HL-60 (cell line): ENCODE data around the gene COMMD6.

Experiments
- DNase-seq, 2 experiments: peaks; one replicate each; pipeline ENCODE4 v3.0.0-alpha.2; 2010 to 2020; ENCODE audit warnings: low read depth in 1 of 2, low spot score in 1 of 2
- H3K27ac ChIP-seq: fragments of 250-450 bp; sonication (Bioruptor Pico); replicated peaks from 2 replicates; pipeline ENCODE4 v1.5.1; 2020; ENCODE audit warnings: mild to moderate bottlenecking, moderate library complexity
- H3K27me3 ChIP-seq: fragments of 250-450 bp; sonication (Bioruptor Pico); 2 replicates; pipeline ENCODE4 v1.5.1; 2021; ENCODE audit warnings: mild to moderate bottlenecking, moderate library complexity; ENCODE audit not compliant: insufficient read depth, poor library complexity, severe bottlenecking
- H3K4me3 ChIP-seq: replicated peaks from 2 replicates; pipeline ENCODE4 v1.5.1; 2011; ENCODE audit warnings: mild to moderate bottlenecking, control low read depth, low read length; ENCODE audit not compliant: insufficient read depth
- GABPA ChIP-seq: IDR thresholded peaks from 2 replicates; pipeline ENCODE4 v1.6.1; 2012; ENCODE audit warnings: low read depth
- POLR2AphosphoS5 ChIP-seq: IDR thresholded peaks from 2 replicates; pipeline ENCODE4 v1.6.1; 2012; ENCODE audit warnings: low read depth
- REST ChIP-seq: IDR thresholded peaks from 2 replicates; pipeline ENCODE4 v1.6.1; 2012; ENCODE audit warnings: low read depth; ENCODE audit not compliant: insufficient replicate concordance
- SPI1 ChIP-seq: IDR thresholded peaks from 2 replicates; pipeline ENCODE4 v1.6.1; 2012; ENCODE audit warnings: low read depth, mild to moderate bottlenecking, borderline replicate concordance
- TF ChIP-seq, protein P1 (sequence below): IDR thresholded peaks from one replicate; pipeline ENCODE4 v1.5.1; 2011; ENCODE audit warnings: low read length, control low read depth, inconsistent platforms; ENCODE audit not compliant: insufficient read depth

The COMMD6 gene

GRCh38 chr13:75511051-75511625, 26.5 kb downstream of the COMMD6 start:
- no peaks in the 10 kb centered on the region for H3K27me3 ChIP-seq
- H3K4me3 ChIP-seq, result no peak overlapping the region
- TF ChIP-seq SPI1, result no peak
- TF ChIP-seq, protein P1, sequence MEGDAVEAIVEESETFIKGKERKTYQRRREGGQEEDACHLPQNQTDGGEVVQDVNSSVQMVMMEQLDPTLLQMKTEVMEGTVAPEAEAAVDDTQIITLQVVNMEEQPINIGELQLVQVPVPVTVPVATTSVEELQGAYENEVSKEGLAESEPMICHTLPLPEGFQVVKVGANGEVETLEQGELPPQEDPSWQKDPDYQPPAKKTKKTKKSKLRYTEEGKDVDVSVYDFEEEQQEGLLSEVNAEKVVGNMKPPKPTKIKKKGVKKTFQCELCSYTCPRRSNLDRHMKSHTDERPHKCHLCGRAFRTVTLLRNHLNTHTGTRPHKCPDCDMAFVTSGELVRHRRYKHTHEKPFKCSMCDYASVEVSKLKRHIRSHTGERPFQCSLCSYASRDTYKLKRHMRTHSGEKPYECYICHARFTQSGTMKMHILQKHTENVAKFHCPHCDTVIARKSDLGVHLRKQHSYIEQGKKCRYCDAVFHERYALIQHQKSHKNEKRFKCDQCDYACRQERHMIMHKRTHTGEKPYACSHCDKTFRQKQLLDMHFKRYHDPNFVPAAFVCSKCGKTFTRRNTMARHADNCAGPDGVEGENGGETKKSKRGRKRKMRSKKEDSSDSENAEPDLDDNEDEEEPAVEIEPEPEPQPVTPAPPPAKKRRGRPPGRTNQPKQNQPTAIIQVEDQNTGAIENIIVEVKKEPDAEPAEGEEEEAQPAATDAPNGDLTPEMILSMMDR, result no peak
- TF ChIP-seq GABPA, result no peak
- TF ChIP-seq POLR2AphosphoS5, result no peak
- TF ChIP-seq REST, result no peak
- no peak for DNase-seq
- H3K27ac ChIP-seq, result no peak overlapping the region

DNA sequence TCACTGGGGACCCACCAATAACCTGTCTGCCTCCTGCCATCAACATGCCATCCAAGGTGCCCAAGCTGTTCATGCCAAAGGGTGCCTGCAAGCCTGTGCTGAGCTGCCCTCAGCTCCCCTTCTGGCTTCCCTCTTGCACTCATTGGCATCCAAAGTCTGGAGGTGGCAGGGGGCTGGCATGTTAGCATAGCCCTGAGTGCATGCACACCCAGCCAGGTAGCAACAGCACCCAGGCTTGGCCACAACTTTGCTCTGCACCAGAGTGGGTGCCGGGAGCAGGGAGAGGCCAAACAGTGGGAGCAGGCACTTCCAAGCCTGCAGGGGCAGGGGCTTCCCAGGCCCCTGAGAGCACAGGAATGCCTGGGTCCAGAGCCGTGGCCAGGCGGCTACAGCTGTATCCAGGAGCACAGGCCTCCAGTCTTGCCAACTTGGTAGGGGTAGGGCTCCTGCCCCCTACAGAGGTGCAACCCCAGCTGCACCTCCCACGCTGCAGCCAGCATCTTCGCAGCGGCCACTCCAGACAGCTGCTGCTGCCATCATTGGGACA, 29.6 kb downstream of the COMMD6 start:
- no peak for TF ChIP-seq SPI1
- no peak overlapping the region for H3K4me3 ChIP-seq
- peak overlapping the region; percentile 66 for H3K27ac ChIP-seq
- no peaks in the 10 kb centered on the region for H3K27me3 ChIP-seq
- DNase-seq, result no peak

- Histone ChIP-seq H3K27me3 (no peaks in the 10 kb centered on the region), H3K27ac (peak overlapping the region; percentile 66), H3K4me3 (no peak overlapping the region)
- TF ChIP-seq, protein P1, result no peak
- TF ChIP-seq SPI1 (peak; percentile 97), GABPA (no peak), REST (peak; percentile 17), POLR2AphosphoS5 (peak; percentile 51; the same call in 1 of the 2 replicates)
- DNase-seq, result peak; percentile 75 to 89
Observed at GRCh38 chr13:75507027-75508001, 30.3 kb downstream of the COMMD6 start.

GRCh38 chr13:75506018-75506417, 31.6 kb downstream of the COMMD6 start:
- H3K4me3 ChIP-seq, result no peak overlapping the region
- DNase-seq, result peak; percentile 34 to 43
- peak overlapping the region; percentile 66 for H3K27ac ChIP-seq
- TF ChIP-seq, protein P1, result no peak
- no peak for TF ChIP-seq POLR2AphosphoS5
- TF ChIP-seq REST, result no peak
- no peak for TF ChIP-seq GABPA
- TF ChIP-seq SPI1, result peak; percentile 48; the same call in 1 of the 2 replicates
- no peaks in the 10 kb centered on the region for H3K27me3 ChIP-seq
